Heart left ventricle (tissue), 16 donors: ENCODE measurements around the gene NID2. TPM values are rescaled to one million over a fixed set of nuclear protein-coding genes. Genes with fewer than 3 reads are reported as not detected.

ENCODE experiments used
- ATAC-seq, 4 donors: fragments of 200-7000 bp; cut with Tn5 transposase; one replicate each; pipeline ENCODE4 v1.9.1; 2020 to 2022; ENCODE audit warnings: moderate library complexity in 4 of 4, mild to moderate bottlenecking in 3 of 4, moderate number of reproducible peaks in 1 of 4
- DNase-seq, 5 donors: peaks; one replicate each; pipeline ENCODE4 v3.0.0-alpha.2; 2020
- H3K27ac ChIP-seq, 12 donors: fragments of 200-600 bp; sonication (generic) in 4 of 12; one replicate each; pipeline versions ENCODE4 v1.5.0 to v1.8.0; 2016 to 2022; ENCODE audit warnings: mild to moderate bottlenecking in 2 of 12
- H3K27me3 ChIP-seq, 9 donors: fragments of 200-600 bp; sonication (generic) in 2 of 9; one replicate each; pipeline versions ENCODE4 v1.5.1 to v1.8.0; 2016 to 2022; ENCODE audit warnings: mild to moderate bottlenecking in 3 of 9
- H3K36me3 ChIP-seq, 9 donors: fragments of 200-600 bp; sonication (generic) in 2 of 9; one replicate each; pipeline versions ENCODE4 v1.5.0 to v1.8.0; 2018 to 2022; ENCODE audit warnings: mild to moderate bottlenecking in 2 of 9
- H3K4me1 ChIP-seq, 12 donors: fragments of 200-600 bp; sonication (generic) in 4 of 12; one replicate each; pipeline versions ENCODE4 v1.5.0 to v1.8.0; 2016 to 2022; ENCODE audit warnings: mild to moderate bottlenecking in 3 of 12
- H3K4me3 ChIP-seq, 12 donors: fragments of 200-600 bp; sonication (generic) in 4 of 12; one replicate each; pipeline versions ENCODE4 v1.5.0 to v1.8.0; 2017 to 2022; ENCODE audit warnings: mild to moderate bottlenecking in 9 of 12, moderate library complexity in 4 of 12
- H3K9me3 ChIP-seq, 12 donors: fragments of 200-600 bp; sonication (generic) in 4 of 12; one replicate each; pipeline versions ENCODE4 v1.5.0 to v1.8.0; 2016 to 2022; ENCODE audit warnings: mild to moderate bottlenecking in 1 of 12
- POLR2A ChIP-seq, 2 donors: fragments of 450-650 bp; IDR thresholded peaks; one replicate each; pipeline ENCODE4 v1.6.1; 2017; ENCODE audit warnings: antibody characterized with exemption in 2 of 2, mild to moderate bottlenecking in 2 of 2, moderate library complexity in 2 of 2
- WGBS, 4 donors: extraction: QIAGEN DNeasy Blood & Tissue Kit in 2 of 4; methylation state at CpG; one replicate each; pipeline versions ENCODE4 v1.1.5 to v1.1.7; 2013 to 2018; 5-methylcytosine and 5-hydroxymethylcytosine counted together
- intact Hi-C, 10 donors: fragments of 100-400 bp; cut with DNase I; formaldehyde crosslinking; loops; one replicate each; pipeline versions ENCODE4 v1.11.1 to v1.14.2; 2022
- polyA plus RNA-seq, 2 donors: library from polyadenylated mRNA; stranded (reverse); fragments of 200-250 nt; gene quantifications; one replicate each; pipeline ENCODE4 v1.2.3, GENCODE V29; 2013
- total RNA-seq, 9 donors: library from RNA; depleted of rRNA in 2 of 9; stranded (reverse); fragments of >200 nt in 2 of 9; fragmentation: NEBNext Ultra II Directional in 3 of 9; extraction: Animal tissue kit (Norgen Biotek cat#: 25700) in 3 of 9; gene quantifications; one replicate each; pipeline versions ENCODE4 v1.1.0 to v1.2.4, GENCODE V29; 2016 to 2023
- TF ChIP-seq, protein P1 (sequence below), 12 donors: fragments of 200-600 bp; sonication (generic) in 4 of 12; IDR thresholded peaks; one replicate each; pipeline versions ENCODE4 v1.5.0 to v1.8.0; 2018 to 2022; ENCODE audit warnings: antibody characterized with exemption in 12 of 12, mild to moderate bottlenecking in 5 of 12
- donor health status: ischemic (EF 13 %, LVEDD 7.1; RV severe dilation, severe dysfunction).
- donor health status: healthy with polysubstance abuse.
- donor health status: DM: no; HTN: yes; CAD: no.
- donor health status: DM: no; HTN: no; CAD: no.
- donor health status: ischemic (EF 25% LVEDD 6.9; RV normal size, moderate dysfunction).
- donor health status: ischemic (EF 25% LVEDD 5.7; RV mildly dilated, moderate dysfunction).
- donor health status: healthy.
- donor health status: DM: yes; HTN: yes; CAD: no.
- donor health status: ischemic (EF 35%, LVEDD 5.7; RV mildly dilated, moderate dysfunction).
- donor health status: nonischemic (EF 11% LVEDD 7.7; RV severe dilation, severe dysfunction).
- donor health status: DM: yes; HTN: yes; CAD: no.
- donor health status: PGD.
- donor health status: ischemic (EF 29% LVEDD 5.4; RV normal size, mild dysfunction).
- donor health status: nonischemic (EF 23%, LVEDD 6.1; RV moderate dilation, normal function).

Gene NID2
- total and polyA plus RNA-seq, 11 donors: 17.3 to 77.4 (median 40.6) TPM

DNA sequence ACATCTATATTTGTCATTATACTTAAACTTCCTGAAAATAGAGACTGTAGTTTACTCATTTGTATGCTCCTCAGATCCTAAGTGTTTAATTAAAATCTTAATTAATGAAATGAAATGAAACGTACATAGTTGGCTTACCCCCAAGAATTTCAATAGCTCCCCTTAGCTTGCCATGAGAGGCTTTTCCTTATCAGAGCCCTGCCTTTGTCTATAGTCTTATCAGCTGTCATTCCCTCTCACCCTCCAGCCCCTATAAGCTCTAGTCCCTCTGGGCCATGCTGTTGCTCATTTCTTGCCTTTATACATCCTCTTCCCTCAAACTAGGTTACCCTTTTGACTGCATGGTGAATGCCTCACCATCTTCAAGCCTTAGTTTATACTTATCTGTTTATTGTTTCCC is 80.6 kb downstream of the NID2 start:
- H3K36me3 ChIP-seq: peaks cover 0 to 23% (median 21%) of the 10 kb centered on the region in 9 donors
- H3K27me3 ChIP-seq: no peaks in the 10 kb centered on the region
- DNase-seq (no peak), ATAC-seq (no peak)
- no peak overlapping the region for H3K4me3 ChIP-seq
- H3K4me1 ChIP-seq: peaks cover 0 to 38% (median 22%) of the 10 kb centered on the region in 12 donors
- WGBS, 4 donors: 36 to 53% (median 43%) methylated on average over 1 of the region's 1 CpG
- no peaks in the 10 kb centered on the region for H3K9me3 ChIP-seq
- peak overlapping the region in 1 of 12 donors; percentile 93 for H3K27ac ChIP-seq
- TF ChIP-seq, protein P1, sequence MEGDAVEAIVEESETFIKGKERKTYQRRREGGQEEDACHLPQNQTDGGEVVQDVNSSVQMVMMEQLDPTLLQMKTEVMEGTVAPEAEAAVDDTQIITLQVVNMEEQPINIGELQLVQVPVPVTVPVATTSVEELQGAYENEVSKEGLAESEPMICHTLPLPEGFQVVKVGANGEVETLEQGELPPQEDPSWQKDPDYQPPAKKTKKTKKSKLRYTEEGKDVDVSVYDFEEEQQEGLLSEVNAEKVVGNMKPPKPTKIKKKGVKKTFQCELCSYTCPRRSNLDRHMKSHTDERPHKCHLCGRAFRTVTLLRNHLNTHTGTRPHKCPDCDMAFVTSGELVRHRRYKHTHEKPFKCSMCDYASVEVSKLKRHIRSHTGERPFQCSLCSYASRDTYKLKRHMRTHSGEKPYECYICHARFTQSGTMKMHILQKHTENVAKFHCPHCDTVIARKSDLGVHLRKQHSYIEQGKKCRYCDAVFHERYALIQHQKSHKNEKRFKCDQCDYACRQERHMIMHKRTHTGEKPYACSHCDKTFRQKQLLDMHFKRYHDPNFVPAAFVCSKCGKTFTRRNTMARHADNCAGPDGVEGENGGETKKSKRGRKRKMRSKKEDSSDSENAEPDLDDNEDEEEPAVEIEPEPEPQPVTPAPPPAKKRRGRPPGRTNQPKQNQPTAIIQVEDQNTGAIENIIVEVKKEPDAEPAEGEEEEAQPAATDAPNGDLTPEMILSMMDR (IDR thresholded peaks at IDR 0.05): no peak
- no peak for TF ChIP-seq POLR2A (IDR thresholded peaks at IDR 0.05)
- intact Hi-C loops: loop anchor here in 4 of 10 donors (5.0 to 10.0 kb wide), 2 partner anchors 336 to 703 kb away; partner anchors contain the start of gene FRMD6 (in 1 of the 4)

DNA sequence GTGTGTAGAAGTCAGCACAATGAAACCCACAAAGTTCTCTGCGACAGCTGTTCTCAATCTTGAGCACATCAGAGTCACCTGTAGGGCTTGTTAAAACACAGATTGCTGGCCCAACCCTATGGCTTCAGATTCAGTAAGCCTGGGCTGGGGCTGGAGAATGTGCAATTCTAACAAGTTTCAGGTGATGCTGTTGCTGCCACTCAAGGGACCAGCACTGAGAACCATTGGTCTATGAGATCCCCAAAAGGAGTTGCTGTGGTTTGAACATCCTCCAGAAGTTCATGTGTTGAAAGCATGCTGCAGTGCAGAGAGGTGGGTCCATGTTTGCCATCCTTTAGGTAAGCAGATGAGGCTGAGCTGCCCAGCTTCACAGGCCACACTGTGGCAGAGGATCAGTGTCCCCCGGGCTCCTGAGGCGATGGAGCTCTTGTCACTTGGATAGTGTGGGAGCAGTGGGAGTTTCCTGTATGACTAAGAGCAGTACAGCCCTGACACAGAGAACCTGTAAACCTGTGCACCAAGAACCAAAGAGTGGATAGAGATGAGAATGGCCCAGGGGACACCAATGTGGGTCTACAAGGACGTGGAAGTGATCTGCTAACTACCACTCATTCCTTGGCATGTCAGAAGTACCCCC is 87.5 kb downstream of the NID2 start:
- ATAC-seq (peak in 1 of 4 donors; percentile 15), DNase-seq (no peak)
- TF ChIP-seq, protein P1 (IDR thresholded peaks at IDR 0.05): no peak
- no peak for TF ChIP-seq POLR2A (IDR thresholded peaks at IDR 0.05)
- Histone ChIP-seq H3K27ac (no peak overlapping the region), H3K9me3 (no peaks in the 10 kb centered on the region), H3K4me3 (no peak overlapping the region), H3K36me3 (no peaks in the 10 kb centered on the region), H3K4me1 (peaks cover 0 to 15% (median 0%) of the 10 kb centered on the region in 12 donors), H3K27me3 (no peaks in the 10 kb centered on the region)
- WGBS, 4 donors: 85 to 91% (median 88%) methylated on average over 4 of the region's 4 CpGs
- intact Hi-C loops: loop anchor here in 4 of 10 donors (5.0 to 10.0 kb wide), 2 partner anchors 329 to 697 kb away; partner anchors contain the start of gene FRMD6 (in 1 of the 4)

DNA sequence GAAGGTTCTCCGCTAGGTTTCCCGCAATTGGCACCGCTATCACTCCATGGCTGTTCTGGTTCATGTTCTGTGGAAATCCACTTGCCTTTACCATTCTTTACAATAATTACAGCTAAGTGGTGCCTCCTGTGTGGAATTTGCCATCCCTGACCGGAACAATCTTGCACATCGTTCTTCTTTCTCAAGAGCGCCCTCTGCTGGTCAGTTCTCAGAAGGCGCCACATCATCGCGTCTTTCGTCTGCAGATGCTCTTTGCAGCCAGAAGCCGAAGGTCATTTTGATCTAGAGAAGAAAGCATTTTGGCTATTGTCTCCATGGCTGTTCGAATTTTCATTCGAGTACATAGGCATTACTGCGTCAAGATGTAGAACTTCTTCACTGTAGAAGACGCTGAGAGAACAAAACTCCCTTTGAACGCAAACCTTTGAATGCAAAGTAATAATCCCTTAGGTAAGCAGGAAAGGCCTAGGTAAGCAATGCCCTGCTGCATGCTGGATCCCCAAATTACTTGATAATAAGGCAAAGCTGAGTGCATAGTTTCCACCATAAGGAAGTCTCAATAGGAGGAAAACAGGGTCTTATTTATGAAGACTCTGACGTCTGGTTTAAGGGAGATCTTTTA is 89.7 kb downstream of the NID2 start:
- 22 to 24% (median 23%) methylated on average over 17 of the region's 17 CpGs for WGBS, 4 donors
- intact Hi-C loops: loop anchor here (5.0 to 10.0 kb wide), 11 partner anchors 114 to 704 kb away; partner anchors contain the start of gene GNG2 (in 2 of the 10)
- TF ChIP-seq, protein P1 (IDR thresholded peaks at IDR 0.05): peak; percentile 85 to 98 (median 94)
- TF ChIP-seq POLR2A (IDR thresholded peaks at IDR 0.05): no peak
- H3K27ac ChIP-seq: peak overlapping the region in 6 of 12 donors; percentile 5 to 46 (median 22)
- no peaks in the 10 kb centered on the region for H3K27me3 ChIP-seq
- ATAC-seq (peak; percentile 60 to 83 (median 80)), DNase-seq (peak; percentile 74 to 86 (median 82))
- peaks cover 0 to 15% (median 0%) of the 10 kb centered on the region in 12 donors for H3K4me1 ChIP-seq
- no peaks in the 10 kb centered on the region for H3K36me3 ChIP-seq
- no peaks in the 10 kb centered on the region for H3K9me3 ChIP-seq
- H3K4me3 ChIP-seq: no peak overlapping the region

DNA sequence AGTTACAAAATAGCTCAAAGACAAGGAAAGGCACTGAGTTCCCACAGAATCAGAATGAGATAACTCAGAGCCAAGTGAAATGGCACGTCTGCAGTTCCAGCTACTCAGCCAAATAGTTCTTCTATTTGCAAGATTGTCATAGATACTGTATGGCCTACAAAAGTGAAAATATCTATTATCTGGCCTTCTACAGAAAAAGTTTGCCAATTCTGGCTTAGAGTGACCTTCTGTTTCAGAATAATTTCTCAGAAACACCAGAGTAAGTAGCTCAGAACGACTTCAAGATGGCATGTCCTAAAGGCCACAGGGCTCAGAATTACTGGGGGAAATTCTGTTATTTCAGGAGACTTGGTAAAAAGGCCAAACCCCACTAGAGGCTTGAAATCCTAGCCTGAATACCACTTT is 90.2 kb downstream of the NID2 start:
- Histone ChIP-seq H3K4me3 (no peak overlapping the region), H3K9me3 (no peaks in the 10 kb centered on the region), H3K4me1 (peaks cover 0 to 15% (median 0%) of the 10 kb centered on the region in 12 donors), H3K27ac (peak overlapping the region in 6 of 12 donors; percentile 5 to 46 (median 22)), H3K27me3 (no peaks in the 10 kb centered on the region), H3K36me3 (no peaks in the 10 kb centered on the region)
- DNase-seq (no peak), ATAC-seq (peak in 1 of 4 donors; percentile 35)
- WGBS, 4 donors: 24 to 39% (median 27%) methylated on average over 2 of the region's 2 CpGs
- intact Hi-C loops: loop anchor here (5.0 to 10.0 kb wide), 11 partner anchors 114 to 704 kb away; partner anchors contain the start of gene GNG2 (in 2 of the 10)
- no peak for TF ChIP-seq POLR2A (IDR thresholded peaks at IDR 0.05)
- TF ChIP-seq, protein P1 (IDR thresholded peaks at IDR 0.05): no peak
